Thyroid gland (tissue), 4 donors: ENCODE measurements around the gene RIPK4. TPM values are rescaled to one million over a fixed set of nuclear protein-coding genes. Genes with fewer than 3 reads are reported as not detected.

Experiments
- DNase-seq, 2 donors: peaks; one replicate each; pipeline ENCODE4 v3.0.0-alpha.2; 2019
- H3K27ac ChIP-seq, 3 donors: fragments of 200-600 bp; sonication (generic); 1 replicate in 2 of 3; 2 replicates in 1 of 3; pipeline ENCODE4 v1.5.1; 2016 to 2019; ENCODE audit warnings: mild to moderate bottlenecking in 1 of 3, moderate library complexity in 1 of 3
- H3K27me3 ChIP-seq: fragments of 200-600 bp; sonication (generic); one replicate; pipeline ENCODE4 v1.5.1; 2019
- H3K36me3 ChIP-seq, 2 donors: fragments of 200-600 bp; sonication (generic); one replicate each; pipeline ENCODE4 v1.5.1; 2016 to 2019
- H3K4me1 ChIP-seq, 2 donors: fragments of 200-600 bp; sonication (generic); one replicate each; pipeline ENCODE4 v1.5.1; 2017 to 2019
- H3K4me3 ChIP-seq, 3 donors: fragments of 200-600 bp; sonication (generic); replicated peaks in 1 of 3; 1 replicate in 2 of 3; 2 replicates in 1 of 3; pipeline ENCODE4 v1.5.1; 2016; ENCODE audit warnings: mild to moderate bottlenecking in 1 of 3
- H3K9me3 ChIP-seq: fragments of 200-600 bp; sonication (generic); one replicate; pipeline ENCODE4 v1.5.1; 2017
- POLR2A ChIP-seq, 2 donors: fragments of 450-650 bp; IDR thresholded peaks; one replicate each; pipeline ENCODE4 v1.6.1; 2017; ENCODE audit warnings: antibody characterized with exemption in 2 of 2, mild to moderate bottlenecking in 2 of 2, moderate library complexity in 1 of 2
- WGBS, 2 donors: methylation state at CpG; one replicate each; pipeline ENCODE4 v1.1.5; 2017; 5-methylcytosine and 5-hydroxymethylcytosine counted together
- intact Hi-C: fragments of 100-400 bp; cut with DNase I; formaldehyde crosslinking; loops from one replicate; pipeline ENCODE4 v1.15.1; 2023
- total RNA-seq, 4 donors: library from RNA; depleted of rRNA; stranded (reverse); fragments of >200 nt; gene quantifications; one replicate each; pipeline ENCODE4 v1.2.3, GENCODE V29; 2016
- TF ChIP-seq, protein P1 (sequence below), 6 experiments: fragments of 200-600 bp in 3 of 6; fragments of 450-650 bp in 3 of 6; sonication (generic) in 3 of 6; IDR thresholded peaks; one replicate each; pipeline ENCODE4 v1.5.1; 2016 to 2019; ENCODE audit warnings: antibody characterized with exemption in 6 of 6, mild to moderate bottlenecking in 2 of 6, inconsistent platforms in 1 of 6, moderate library complexity in 1 of 6

RIPK4 gene
- total RNA-seq, 4 donors from 2014 or later, result 15.3 to 24.7 (median 22.6) TPM

DNA sequence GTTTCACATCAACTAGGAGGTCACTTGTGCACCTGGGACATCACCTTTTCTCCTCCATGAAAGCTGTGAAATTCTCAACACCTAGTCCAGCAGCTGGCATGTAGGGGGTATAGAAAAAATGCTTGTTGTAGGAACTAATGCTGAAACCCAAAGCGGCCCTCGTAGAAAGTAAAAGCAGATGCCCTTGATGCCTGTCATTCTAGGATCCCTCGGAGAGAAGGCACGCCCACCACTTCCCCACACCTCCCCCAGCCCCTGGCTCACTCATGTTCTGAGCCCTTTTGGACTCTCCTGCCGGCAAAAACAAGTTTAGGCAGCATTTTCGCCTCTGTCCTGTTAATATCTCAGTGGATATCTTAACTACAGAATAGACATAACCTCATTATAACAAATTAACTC lies 36.5 kb downstream of the RIPK4 start:
- DNase-seq, result no peak
- H3K36me3 ChIP-seq, result no peaks in the 10 kb centered on the region
- H3K4me1 ChIP-seq, result no peaks in the 10 kb centered on the region
- no peak for TF ChIP-seq POLR2A (IDR thresholded peaks at IDR 0.05)
- TF ChIP-seq, protein P1, sequence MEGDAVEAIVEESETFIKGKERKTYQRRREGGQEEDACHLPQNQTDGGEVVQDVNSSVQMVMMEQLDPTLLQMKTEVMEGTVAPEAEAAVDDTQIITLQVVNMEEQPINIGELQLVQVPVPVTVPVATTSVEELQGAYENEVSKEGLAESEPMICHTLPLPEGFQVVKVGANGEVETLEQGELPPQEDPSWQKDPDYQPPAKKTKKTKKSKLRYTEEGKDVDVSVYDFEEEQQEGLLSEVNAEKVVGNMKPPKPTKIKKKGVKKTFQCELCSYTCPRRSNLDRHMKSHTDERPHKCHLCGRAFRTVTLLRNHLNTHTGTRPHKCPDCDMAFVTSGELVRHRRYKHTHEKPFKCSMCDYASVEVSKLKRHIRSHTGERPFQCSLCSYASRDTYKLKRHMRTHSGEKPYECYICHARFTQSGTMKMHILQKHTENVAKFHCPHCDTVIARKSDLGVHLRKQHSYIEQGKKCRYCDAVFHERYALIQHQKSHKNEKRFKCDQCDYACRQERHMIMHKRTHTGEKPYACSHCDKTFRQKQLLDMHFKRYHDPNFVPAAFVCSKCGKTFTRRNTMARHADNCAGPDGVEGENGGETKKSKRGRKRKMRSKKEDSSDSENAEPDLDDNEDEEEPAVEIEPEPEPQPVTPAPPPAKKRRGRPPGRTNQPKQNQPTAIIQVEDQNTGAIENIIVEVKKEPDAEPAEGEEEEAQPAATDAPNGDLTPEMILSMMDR (IDR thresholded peaks at IDR 0.05), result no peak
- H3K27ac ChIP-seq, result no peak overlapping the region
- H3K4me3 ChIP-seq, result no peak overlapping the region
- H3K27me3 ChIP-seq, result no peaks in the 10 kb centered on the region
- H3K9me3 ChIP-seq, result no peaks in the 10 kb centered on the region
- WGBS, 2 donors, result 39 to 51% methylated on average over 6 of the region's 6 CpGs
- intact Hi-C loops, result no loop called here

DNA sequence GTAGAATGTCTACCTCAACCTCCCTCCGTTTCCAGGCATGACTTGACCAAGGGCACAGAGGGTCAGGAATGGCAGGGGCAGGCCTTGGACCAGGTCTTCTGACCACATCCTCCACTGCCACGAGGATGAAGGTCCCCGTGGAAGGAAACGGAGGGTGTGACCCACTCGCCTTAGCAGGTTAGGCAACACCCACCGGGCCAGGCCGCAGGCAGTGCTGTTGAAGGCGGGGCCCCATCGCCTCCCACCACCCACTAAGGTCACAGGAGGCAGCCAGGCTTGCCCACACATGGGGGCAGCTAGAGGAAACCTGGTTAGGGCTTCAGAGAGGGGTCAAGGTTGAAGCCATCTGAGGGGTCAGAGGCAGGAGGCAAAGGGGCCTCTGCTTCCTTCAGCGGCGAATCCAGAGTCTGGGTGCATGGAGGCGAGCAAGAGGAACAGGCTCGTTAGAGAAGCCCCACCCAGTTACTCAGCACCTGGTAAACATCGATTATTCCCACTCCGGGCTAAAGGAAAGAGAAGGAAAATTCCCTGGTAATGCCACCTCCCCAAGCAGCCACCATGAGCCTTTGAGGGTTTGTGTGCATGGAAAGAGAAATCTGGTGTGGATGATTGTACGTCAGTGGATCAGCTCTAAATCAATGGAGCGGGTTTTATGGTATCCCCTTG lies 37.0 kb downstream of the RIPK4 start:
- Histone ChIP-seq H3K27me3 (no peaks in the 10 kb centered on the region), H3K4me3 (no peak overlapping the region), H3K4me1 (no peaks in the 10 kb centered on the region), H3K36me3 (no peaks in the 10 kb centered on the region), H3K9me3 (no peaks in the 10 kb centered on the region), H3K27ac (no peak overlapping the region)
- no peak for TF ChIP-seq POLR2A (IDR thresholded peaks at IDR 0.05)
- TF ChIP-seq, protein P1 (IDR thresholded peaks at IDR 0.05), result no peak
- no peak for DNase-seq
- intact Hi-C loops, result loop anchor here (10.0 kb wide), 1 partner anchor 55 kb away; no protein-coding TSS in a partner anchor
- WGBS, 2 donors, result 78 to 87% methylated on average over 16 to 17 of the region's 17 CpGs

DNA sequence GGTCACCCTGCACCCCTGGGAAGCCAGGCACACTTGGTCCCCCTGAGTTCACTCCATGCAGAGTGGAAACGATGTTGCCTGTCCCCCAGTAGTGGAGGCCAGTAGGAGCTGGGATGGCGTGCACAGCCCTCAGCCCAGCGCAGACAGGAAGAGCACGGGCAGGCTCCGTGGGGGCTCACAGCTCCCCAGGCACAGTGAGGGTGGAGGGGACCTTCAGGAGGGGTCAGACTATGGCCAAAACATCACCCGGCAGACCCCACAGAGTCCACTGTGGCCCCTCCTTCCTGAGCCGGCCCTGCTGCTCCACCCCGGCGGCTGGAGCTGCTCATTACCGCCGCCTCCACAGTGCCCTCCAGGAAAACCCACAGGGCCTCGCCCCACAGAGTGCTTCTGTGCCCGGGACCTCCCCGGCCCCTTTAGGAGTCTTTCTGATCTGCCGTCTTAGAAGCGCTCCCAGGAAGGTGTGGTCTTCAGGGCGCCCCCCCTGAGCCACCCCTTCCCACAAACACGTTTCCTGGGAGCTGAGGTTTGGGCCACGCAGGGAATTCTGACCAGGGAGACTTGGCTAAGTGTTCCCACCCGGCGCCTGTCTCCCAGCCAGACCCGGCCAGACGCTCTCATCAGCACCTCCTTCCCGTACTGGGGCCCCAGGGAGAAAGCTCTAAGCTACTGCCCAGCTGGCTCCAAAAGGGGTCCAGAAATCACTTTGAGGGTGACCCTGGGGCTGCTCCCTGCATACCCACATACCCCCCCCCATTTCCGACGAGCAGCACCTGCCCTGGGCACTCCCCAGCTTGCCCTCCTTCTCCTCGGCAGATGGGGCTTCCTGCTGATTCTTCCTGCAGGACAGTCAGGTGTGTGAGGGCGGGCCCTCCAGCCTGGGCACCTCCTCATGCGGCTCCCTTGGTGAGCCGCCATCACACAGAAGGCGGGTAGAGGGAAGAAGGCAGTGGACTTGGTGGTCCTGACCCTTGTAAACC lies 38.8 kb downstream of the RIPK4 start:
- H3K36me3 ChIP-seq, result no peaks in the 10 kb centered on the region
- intact Hi-C loops, result loop anchor here (10.0 kb wide), 1 partner anchor 53 kb away; no protein-coding TSS in a partner anchor
- no peak overlapping the region for H3K4me3 ChIP-seq
- TF ChIP-seq, protein P1 (IDR thresholded peaks at IDR 0.05), result no peak
- TF ChIP-seq POLR2A (IDR thresholded peaks at IDR 0.05), result no peak
- no peak for DNase-seq
- H3K9me3 ChIP-seq, result no peaks in the 10 kb centered on the region
- H3K27ac ChIP-seq, result no peak overlapping the region
- WGBS, 2 donors, result 77 to 79% methylated on average over 23 to 27 of the region's 31 CpGs
- no peaks in the 10 kb centered on the region for H3K4me1 ChIP-seq
- H3K27me3 ChIP-seq, result no peaks in the 10 kb centered on the region

DNA sequence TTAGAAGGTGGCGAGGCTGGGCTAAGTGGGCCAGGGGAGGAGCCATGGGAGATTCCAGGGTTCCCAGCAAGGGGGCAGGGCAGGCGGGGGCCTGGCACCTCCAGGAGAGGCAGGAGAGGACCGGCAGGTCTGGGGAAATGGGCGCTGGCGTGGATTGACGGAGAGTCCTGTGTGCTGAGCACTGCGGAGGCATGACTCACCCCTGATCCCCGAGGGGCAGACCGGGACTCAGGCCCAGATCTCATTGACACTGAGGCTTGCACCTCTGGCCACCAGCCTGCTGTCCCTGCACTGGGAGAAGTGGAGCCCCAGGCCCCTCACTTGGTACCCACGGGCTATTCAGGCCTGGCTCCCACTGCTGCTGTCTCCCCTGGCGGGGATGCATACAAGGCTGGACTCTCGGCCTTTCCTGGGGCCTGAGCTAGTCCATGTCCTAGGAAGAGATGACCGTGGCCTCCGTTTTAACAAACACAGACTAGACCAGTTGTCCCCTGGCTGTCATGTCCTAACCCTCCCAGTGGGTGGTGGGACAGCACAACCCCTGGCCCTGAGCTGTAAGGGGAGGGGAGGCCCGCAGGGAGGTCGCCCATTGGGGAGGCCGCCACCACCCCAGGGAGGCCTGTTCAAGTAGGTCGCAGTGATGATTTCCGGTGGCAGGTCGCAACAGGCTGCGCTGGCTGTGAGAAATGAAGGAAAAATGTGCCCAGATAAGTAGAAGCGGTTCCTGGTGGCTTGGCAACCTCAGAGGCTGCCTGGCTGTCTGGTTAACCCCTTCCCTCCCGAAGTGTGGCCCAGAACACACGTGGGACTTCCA lies 39.7 kb downstream of the RIPK4 start:
- TF ChIP-seq POLR2A (IDR thresholded peaks at IDR 0.05), result no peak
- TF ChIP-seq, protein P1 (IDR thresholded peaks at IDR 0.05), result no peak
- Histone ChIP-seq H3K27me3 (no peaks in the 10 kb centered on the region), H3K9me3 (no peaks in the 10 kb centered on the region), H3K4me3 (no peak overlapping the region), H3K4me1 (no peaks in the 10 kb centered on the region), H3K27ac (no peak overlapping the region), H3K36me3 (no peaks in the 10 kb centered on the region)
- DNase-seq, result peak; percentile 18 to 20
- WGBS, 2 donors, result 60 to 63% methylated on average over 16 to 21 of the region's 24 CpGs
- intact Hi-C loops, result loop anchor here (10.0 kb wide), 1 partner anchor 52 kb away; no protein-coding TSS in a partner anchor
